Spleen (tissue), 7 donors: ENCODE measurements around the gene PRKCE.

Experiments used
- POLR2A ChIP-seq, 3 donors: fragments of 450-650 bp; IDR thresholded peaks; one replicate each; pipeline ENCODE4 v1.5.1; 2017; ENCODE audit warnings: antibody characterized with exemption in 3 of 3, mild to moderate bottlenecking in 1 of 3
- POLR2AphosphoS5 ChIP-seq, 3 donors: sonication (generic); formaldehyde crosslinking; IDR thresholded peaks; one replicate each; pipeline ENCODE4 v1.5.1; 2017; ENCODE audit warnings: antibody characterized with exemption in 3 of 3
- TF ChIP-seq, protein P1 (sequence below), 11 experiments: fragments of 200-600 bp in 7 of 11; fragments of 450-650 bp in 4 of 11; sonication (generic) in 4 of 11; IDR thresholded peaks in 8 of 11; conservative IDR thresholded peaks in 3 of 11; 1 replicate in 7 of 11; 2 replicates in 4 of 11; pipeline versions ENCODE4 v1.4.0 to v1.8.0; 2016 to 2021; ENCODE audit warnings: antibody characterized with exemption in 11 of 11, inconsistent platforms in 4 of 11, mild to moderate bottlenecking in 1 of 11
- donor health status: DM: no; HTN: no; CAD: no; lungs with moderate emphysema.
- donor health status: DM: no; HTN: no; CAD: no.
- donor health status: DM: no; HTN: no; CAD: no.

DNA sequence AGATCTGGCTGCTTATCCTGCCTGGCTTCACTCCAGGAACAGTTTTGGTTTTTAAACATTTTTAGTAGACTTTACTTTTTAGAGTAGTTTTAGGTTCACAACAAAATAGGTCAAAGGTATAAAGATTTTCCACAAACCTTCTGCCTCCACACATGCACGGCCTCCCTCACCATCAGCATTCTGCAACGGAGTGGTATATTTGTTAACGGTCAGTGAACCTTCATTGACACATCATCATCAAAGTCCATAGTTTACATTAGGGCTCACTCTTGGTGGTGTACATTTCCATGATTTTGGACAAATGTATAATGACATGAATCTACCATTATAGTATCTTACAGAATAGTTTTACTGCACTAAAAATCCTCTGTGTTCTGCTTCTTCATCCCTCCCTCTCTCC lies 342.6 kb downstream of the PRKCE start:
- no peak for TF ChIP-seq POLR2A (IDR thresholded peaks at IDR 0.05)
- TF ChIP-seq, protein P1, sequence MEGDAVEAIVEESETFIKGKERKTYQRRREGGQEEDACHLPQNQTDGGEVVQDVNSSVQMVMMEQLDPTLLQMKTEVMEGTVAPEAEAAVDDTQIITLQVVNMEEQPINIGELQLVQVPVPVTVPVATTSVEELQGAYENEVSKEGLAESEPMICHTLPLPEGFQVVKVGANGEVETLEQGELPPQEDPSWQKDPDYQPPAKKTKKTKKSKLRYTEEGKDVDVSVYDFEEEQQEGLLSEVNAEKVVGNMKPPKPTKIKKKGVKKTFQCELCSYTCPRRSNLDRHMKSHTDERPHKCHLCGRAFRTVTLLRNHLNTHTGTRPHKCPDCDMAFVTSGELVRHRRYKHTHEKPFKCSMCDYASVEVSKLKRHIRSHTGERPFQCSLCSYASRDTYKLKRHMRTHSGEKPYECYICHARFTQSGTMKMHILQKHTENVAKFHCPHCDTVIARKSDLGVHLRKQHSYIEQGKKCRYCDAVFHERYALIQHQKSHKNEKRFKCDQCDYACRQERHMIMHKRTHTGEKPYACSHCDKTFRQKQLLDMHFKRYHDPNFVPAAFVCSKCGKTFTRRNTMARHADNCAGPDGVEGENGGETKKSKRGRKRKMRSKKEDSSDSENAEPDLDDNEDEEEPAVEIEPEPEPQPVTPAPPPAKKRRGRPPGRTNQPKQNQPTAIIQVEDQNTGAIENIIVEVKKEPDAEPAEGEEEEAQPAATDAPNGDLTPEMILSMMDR (IDR thresholded peaks at IDR 0.05 in 8 of 11, conservative IDR thresholded peaks at IDR 0.05 in 3 of 11) = no peak
- no peak for TF ChIP-seq POLR2AphosphoS5 (IDR thresholded peaks at IDR 0.05)
